Measurements from ENCODE around the gene RPS26.

DNA sequence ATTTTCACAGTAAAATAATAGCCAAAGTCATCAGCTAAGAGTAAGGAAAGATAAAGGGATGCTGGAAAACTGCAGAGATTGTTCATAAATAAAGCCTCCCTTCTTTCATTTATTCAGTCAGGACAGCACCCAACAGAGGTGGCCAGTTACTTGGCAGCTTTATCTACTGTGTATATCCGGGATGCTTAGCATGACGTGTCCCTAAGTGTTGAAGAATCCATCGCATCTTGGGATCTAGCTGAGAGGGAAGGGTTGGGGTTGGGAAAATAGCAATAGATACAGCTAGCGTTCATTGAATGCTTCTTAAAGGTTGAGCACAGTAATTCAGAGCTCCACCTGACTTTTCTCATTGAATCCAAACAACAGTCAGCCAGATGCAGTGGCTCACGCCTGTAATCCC is 32.7 kb downstream of the RPS26 start:
- TF ChIP-seq, protein P1, sequence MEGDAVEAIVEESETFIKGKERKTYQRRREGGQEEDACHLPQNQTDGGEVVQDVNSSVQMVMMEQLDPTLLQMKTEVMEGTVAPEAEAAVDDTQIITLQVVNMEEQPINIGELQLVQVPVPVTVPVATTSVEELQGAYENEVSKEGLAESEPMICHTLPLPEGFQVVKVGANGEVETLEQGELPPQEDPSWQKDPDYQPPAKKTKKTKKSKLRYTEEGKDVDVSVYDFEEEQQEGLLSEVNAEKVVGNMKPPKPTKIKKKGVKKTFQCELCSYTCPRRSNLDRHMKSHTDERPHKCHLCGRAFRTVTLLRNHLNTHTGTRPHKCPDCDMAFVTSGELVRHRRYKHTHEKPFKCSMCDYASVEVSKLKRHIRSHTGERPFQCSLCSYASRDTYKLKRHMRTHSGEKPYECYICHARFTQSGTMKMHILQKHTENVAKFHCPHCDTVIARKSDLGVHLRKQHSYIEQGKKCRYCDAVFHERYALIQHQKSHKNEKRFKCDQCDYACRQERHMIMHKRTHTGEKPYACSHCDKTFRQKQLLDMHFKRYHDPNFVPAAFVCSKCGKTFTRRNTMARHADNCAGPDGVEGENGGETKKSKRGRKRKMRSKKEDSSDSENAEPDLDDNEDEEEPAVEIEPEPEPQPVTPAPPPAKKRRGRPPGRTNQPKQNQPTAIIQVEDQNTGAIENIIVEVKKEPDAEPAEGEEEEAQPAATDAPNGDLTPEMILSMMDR (conservative IDR thresholded peaks at IDR 0.05; ENCODE audit: low read length) = no peak
- TF ChIP-seq EZH2phosphoT487 (IDR thresholded peaks at IDR 0.05; ENCODE audit: borderline replicate concordance, low read depth, low read length) = no peak
